Parathyroid adenoma (tissue), 2 donors: ENCODE data around the gene POU2AF3.

Experiments
- H2AFZ ChIP-seq: fragments of 300-600 bp; sonication (generic); one replicate; pipeline ENCODE4 v1.7.0; 2017; ENCODE audit warnings: antibody characterized with exemption, mild to moderate bottlenecking
- H3K27ac ChIP-seq: fragments of 300-600 bp; sonication (generic); one replicate; pipeline ENCODE4 v1.7.0; 2017
- H3K27me3 ChIP-seq: fragments of 300-600 bp; sonication (generic); one replicate; pipeline ENCODE4 v1.7.0; 2017; ENCODE audit warnings: low read length; ENCODE audit not compliant: control insufficient read depth, insufficient read depth
- H3K36me3 ChIP-seq: fragments of 300-600 bp; sonication (generic); one replicate; pipeline ENCODE4 v1.7.0; 2017; ENCODE audit warnings: low read length; ENCODE audit not compliant: control insufficient read depth, insufficient read depth
- H3K4me1 ChIP-seq: fragments of 300-600 bp; sonication (generic); one replicate; pipeline ENCODE4 v1.7.0; 2017; ENCODE audit warnings: control low read depth
- H3K4me2 ChIP-seq: fragments of 300-600 bp; sonication (generic); one replicate; pipeline ENCODE4 v1.7.0; 2017; ENCODE audit warnings: low read length
- H3K4me3 ChIP-seq: fragments of 300-600 bp; sonication (generic); one replicate; pipeline ENCODE4 v1.7.0; 2017; ENCODE audit warnings: low read depth, low read length
- H3K79me2 ChIP-seq: fragments of 300-600 bp; sonication (generic); one replicate; pipeline ENCODE4 v1.7.0; 2017; ENCODE audit warnings: control low read depth
- H3K9ac ChIP-seq: fragments of 300-600 bp; sonication (generic); one replicate; pipeline ENCODE4 v1.7.0; 2017; ENCODE audit warnings: mild to moderate bottlenecking
- H3K9me3 ChIP-seq: fragments of 300-600 bp; sonication (generic); one replicate; pipeline ENCODE4 v1.7.0; 2017; ENCODE audit warnings: low read length; ENCODE audit not compliant: control insufficient read depth
- TF ChIP-seq, protein P1 (sequence below): fragments of 300-600 bp; sonication (generic); IDR thresholded peaks from one replicate; pipeline ENCODE4 v1.7.0; 2017; ENCODE audit warnings: antibody characterized with exemption, mild to moderate bottlenecking
- donor health status: primary hyperparathyroidism.

POU2AF3 gene

DNA sequence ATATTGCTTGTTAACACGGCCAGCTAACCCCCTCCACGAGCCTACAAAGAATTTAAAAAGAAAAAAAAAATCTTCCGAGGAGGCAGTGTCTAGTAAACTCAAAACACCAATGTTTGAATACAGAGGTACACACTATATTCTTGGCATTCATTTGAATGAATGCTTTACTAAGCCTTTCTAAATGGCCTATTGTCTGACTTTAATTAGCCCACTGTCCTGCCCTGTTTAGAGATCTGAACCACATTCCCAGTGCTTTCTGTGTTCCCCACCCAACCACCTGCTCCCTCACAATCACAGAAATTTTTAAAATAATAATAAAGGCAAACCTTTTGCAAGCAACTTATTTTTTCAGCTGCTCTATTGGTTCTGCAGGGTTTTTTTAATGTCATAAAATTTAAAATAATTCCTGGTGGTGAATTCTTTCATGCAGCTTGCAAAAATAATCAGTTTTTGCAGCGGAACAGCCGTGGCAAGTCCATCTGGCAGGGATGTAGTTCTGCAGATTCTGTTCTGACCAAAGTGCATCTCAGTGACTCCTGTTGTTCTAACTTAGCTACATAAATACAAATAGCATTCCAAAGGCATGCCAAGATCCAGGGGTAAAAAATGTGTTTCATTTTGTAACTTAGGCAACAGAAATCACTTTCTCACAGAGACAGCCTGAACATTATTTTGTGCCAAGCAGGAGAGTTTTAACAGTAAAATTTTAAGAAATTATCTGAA is 29.0 kb upstream of the POU2AF3 start:
- Histone ChIP-seq H3K9ac (no peak overlapping the region), H3K79me2 (no peaks in the 10 kb centered on the region), H3K4me2 (no peak overlapping the region), H3K4me3 (no peak overlapping the region), H3K27me3 (no peaks in the 10 kb centered on the region), H3K9me3 (no peaks in the 10 kb centered on the region), H3K36me3 (no peaks in the 10 kb centered on the region), H2AFZ (no peak overlapping the region), H3K27ac (no peak overlapping the region), H3K4me1 (no peaks in the 10 kb centered on the region)
- TF ChIP-seq, protein P1, sequence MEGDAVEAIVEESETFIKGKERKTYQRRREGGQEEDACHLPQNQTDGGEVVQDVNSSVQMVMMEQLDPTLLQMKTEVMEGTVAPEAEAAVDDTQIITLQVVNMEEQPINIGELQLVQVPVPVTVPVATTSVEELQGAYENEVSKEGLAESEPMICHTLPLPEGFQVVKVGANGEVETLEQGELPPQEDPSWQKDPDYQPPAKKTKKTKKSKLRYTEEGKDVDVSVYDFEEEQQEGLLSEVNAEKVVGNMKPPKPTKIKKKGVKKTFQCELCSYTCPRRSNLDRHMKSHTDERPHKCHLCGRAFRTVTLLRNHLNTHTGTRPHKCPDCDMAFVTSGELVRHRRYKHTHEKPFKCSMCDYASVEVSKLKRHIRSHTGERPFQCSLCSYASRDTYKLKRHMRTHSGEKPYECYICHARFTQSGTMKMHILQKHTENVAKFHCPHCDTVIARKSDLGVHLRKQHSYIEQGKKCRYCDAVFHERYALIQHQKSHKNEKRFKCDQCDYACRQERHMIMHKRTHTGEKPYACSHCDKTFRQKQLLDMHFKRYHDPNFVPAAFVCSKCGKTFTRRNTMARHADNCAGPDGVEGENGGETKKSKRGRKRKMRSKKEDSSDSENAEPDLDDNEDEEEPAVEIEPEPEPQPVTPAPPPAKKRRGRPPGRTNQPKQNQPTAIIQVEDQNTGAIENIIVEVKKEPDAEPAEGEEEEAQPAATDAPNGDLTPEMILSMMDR: no peak

DNA sequence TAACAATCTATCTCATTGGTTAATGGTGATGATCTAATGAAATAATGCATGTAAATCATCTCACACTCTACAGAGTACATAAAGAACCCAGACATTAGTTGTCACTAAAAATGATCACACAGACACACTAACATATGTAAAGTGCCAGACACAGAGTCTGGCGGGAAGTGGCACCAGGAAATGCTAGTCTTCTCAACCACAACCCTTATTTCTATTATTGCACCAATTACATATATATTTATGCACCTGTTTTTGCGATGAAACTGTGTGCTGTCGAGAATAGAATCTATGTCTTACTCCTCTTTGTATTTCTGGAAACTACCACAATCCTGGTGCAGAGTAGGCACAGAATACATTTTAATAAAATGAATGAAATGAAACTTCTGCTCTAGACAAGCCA is 25.9 kb upstream of the POU2AF3 start:
- TF ChIP-seq, protein P1: no peak
- H3K9me3 ChIP-seq: no peaks in the 10 kb centered on the region
- no peak overlapping the region for H3K9ac ChIP-seq
- H3K4me1 ChIP-seq: no peaks in the 10 kb centered on the region
- H3K27ac ChIP-seq: no peak overlapping the region
- H3K36me3 ChIP-seq: no peaks in the 10 kb centered on the region
- H3K27me3 ChIP-seq: no peaks in the 10 kb centered on the region
- no peak overlapping the region for H2AFZ ChIP-seq
- H3K4me3 ChIP-seq: no peak overlapping the region
- H3K79me2 ChIP-seq: no peaks in the 10 kb centered on the region
- H3K4me2 ChIP-seq: no peak overlapping the region

DNA sequence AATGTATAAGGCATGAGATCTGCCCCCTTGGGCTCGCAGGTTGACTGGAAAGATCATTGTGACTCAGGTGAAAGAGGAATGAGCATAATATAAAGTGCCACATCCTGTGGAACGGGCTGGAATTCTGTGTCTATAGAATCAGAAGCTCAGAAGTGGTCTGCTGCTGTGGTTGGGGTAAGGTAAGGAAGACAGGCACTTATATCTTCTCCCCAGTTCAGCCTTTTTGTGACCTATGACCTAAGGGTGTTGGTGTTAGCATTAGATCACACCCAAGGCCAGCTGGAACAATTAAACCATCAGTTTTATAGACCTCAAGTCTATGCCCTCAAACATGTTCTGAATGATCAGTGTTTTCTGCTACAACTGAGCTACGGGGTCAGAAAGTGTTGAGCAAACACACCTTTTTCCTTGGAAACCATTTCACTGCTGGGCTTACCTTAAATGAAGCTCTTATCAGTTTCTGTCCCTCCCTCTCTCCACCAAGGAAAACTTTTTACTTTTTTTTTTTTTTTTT is 15.7 kb upstream of the POU2AF3 start:
- H3K36me3 ChIP-seq: no peaks in the 10 kb centered on the region
- no peak overlapping the region for H3K4me2 ChIP-seq
- no peak overlapping the region for H3K27ac ChIP-seq
- H3K27me3 ChIP-seq: no peaks in the 10 kb centered on the region
- H3K4me1 ChIP-seq: peaks cover 3% of the 10 kb centered on the region
- TF ChIP-seq, protein P1: no peak
- no peak overlapping the region for H3K4me3 ChIP-seq
- no peaks in the 10 kb centered on the region for H3K9me3 ChIP-seq
- no peaks in the 10 kb centered on the region for H3K79me2 ChIP-seq
- no peak overlapping the region for H2AFZ ChIP-seq
- no peak overlapping the region for H3K9ac ChIP-seq

DNA sequence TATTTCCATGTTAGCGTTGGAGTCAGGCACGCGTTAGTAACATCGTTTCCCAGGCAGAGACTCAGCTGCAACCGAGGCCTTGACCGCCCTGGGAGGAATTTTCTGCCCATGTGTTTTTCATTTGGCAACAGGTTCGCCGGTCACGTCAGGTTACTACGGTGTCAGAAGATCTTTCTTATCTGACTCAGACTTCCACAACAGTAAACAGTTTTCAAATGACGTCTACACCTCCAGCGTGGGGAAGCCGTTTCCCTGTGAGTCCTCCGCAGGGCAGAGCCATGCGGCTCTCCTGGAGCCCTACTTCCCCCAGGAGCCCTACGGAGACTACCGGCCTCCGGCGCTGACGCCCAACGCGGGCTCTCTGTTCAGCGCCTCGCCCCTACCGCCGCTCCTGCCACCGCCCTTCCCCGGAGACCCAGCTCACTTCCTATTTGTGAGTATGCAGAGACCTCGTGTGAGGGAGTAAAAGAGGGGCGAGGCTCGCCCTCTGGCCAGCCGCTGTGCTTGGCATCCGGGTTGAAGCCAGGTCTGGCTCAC is 14.3 kb upstream of the POU2AF3 start:
- Histone ChIP-seq H3K27me3 (no peaks in the 10 kb centered on the region), H3K4me3 (peak overlapping the region; percentile 57), H3K4me1 (peaks cover 3% of the 10 kb centered on the region), H3K79me2 (no peaks in the 10 kb centered on the region), H3K27ac (no peak overlapping the region), H2AFZ (peak overlapping the region; percentile 28), H3K9ac (no peak overlapping the region), H3K4me2 (peak overlapping the region; percentile 73), H3K36me3 (no peaks in the 10 kb centered on the region), H3K9me3 (no peaks in the 10 kb centered on the region)
- TF ChIP-seq, protein P1: no peak
